Esophagus muscularis mucosa (tissue), 4 donors: ENCODE results near the gene RAB18.

Experiments used
- EP300 ChIP-seq: sonication (generic); formaldehyde crosslinking; IDR thresholded peaks from one replicate; pipeline ENCODE4 v1.6.1; 2017; ENCODE audit warnings: antibody characterized with exemption
- POLR2A ChIP-seq: fragments of 450-650 bp; IDR thresholded peaks from one replicate; pipeline ENCODE4 v1.6.1; 2017; ENCODE audit warnings: antibody characterized with exemption, moderate library complexity, mild to moderate bottlenecking, low read depth
- POLR2AphosphoS5 ChIP-seq, 2 donors: sonication (generic); formaldehyde crosslinking; IDR thresholded peaks; one replicate each; pipeline ENCODE4 v1.6.1; 2017; ENCODE audit warnings: antibody characterized with exemption in 2 of 2
- TF ChIP-seq, protein P1 (sequence below), 3 experiments: fragments of 200-600 bp in 2 of 3; fragments of 450-650 bp in 1 of 3; sonication (generic) in 2 of 3; IDR thresholded peaks; one replicate each; pipeline ENCODE4 v1.5.1; 2017 to 2019; ENCODE audit warnings: antibody characterized with exemption in 3 of 3, mild to moderate bottlenecking in 2 of 3, moderate library complexity in 1 of 3

DNA sequence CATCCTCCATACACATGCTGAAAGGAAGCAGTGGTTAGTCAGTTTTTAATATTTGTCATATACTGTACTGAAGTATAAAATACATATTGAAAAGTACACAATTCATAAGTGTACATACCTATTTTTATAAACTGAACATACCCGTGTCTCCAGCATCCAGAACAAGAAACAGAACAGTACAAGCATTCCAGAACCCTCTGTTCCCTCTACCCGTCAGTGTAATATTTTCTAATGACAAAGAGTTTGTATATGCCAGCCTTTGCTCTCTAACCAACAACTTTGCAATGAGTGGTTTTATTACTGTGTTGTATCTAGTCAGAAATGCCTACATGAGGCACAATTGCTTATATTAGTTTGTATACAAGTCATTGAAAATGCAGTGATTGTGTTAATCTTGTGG is 18.7 kb upstream of the RAB18 start:
- TF ChIP-seq, protein P1, sequence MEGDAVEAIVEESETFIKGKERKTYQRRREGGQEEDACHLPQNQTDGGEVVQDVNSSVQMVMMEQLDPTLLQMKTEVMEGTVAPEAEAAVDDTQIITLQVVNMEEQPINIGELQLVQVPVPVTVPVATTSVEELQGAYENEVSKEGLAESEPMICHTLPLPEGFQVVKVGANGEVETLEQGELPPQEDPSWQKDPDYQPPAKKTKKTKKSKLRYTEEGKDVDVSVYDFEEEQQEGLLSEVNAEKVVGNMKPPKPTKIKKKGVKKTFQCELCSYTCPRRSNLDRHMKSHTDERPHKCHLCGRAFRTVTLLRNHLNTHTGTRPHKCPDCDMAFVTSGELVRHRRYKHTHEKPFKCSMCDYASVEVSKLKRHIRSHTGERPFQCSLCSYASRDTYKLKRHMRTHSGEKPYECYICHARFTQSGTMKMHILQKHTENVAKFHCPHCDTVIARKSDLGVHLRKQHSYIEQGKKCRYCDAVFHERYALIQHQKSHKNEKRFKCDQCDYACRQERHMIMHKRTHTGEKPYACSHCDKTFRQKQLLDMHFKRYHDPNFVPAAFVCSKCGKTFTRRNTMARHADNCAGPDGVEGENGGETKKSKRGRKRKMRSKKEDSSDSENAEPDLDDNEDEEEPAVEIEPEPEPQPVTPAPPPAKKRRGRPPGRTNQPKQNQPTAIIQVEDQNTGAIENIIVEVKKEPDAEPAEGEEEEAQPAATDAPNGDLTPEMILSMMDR (IDR thresholded peaks at IDR 0.05): no peak
- TF ChIP-seq POLR2A: no peak
- TF ChIP-seq EP300: no peak
- TF ChIP-seq POLR2AphosphoS5 (IDR thresholded peaks at IDR 0.05): no peak
